Epithelial cell of esophagus (primary cell): ENCODE measurements around the gene TRAPPC2.

Experiments
- DNase-seq: peaks from one replicate; pipeline ENCODE4 v3.0.0; 2010; ENCODE audit warnings: low read depth
- H3K4me3 ChIP-seq: 2 replicates; pipeline ENCODE4 v1.5.1; 2011; ENCODE audit warnings: mild to moderate bottlenecking, low read length, control low read depth
- TF ChIP-seq, protein P1 (sequence below): IDR thresholded peaks from 2 replicates; pipeline ENCODE4 v1.5.1; 2011; ENCODE audit warnings: low read depth, mild to moderate bottlenecking, low read length, control low read depth, inconsistent platforms; ENCODE audit not compliant: insufficient read depth; ENCODE audit errors: missing control alignments

TRAPPC2 gene

DNA sequence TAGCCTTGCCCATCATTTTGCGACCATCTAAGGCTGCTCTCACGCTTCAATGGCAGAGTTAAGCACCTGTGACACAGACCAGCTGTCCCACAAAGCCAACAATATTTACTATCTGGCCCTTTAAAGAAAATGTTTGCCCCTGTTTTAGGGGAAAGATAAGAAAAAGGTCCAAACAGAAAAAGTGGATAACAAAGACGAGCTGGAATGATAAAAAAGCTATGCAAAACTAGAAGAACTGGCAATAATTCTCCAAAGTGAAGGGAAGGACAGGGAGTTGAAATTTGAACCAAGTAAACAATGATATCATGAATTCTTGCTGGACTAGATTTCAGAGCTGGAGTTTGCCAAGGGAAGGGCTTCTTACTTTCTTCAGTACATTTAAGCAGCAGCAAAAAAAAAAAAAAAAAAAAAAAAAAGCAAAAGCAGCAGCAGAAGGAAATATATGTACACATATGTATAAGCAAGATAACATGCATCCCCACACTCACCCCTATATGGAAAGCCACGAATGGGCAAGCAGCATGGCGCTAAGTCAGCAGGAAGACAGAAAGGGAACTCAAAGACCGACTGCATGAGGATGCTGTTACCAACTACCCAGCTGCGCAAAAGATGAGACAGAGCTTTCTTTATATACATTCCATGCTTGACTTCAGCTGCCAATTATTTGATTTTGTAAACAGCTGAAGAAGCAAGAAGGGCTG is 12.5 kb downstream of the TRAPPC2 start:
- TF ChIP-seq, protein P1, sequence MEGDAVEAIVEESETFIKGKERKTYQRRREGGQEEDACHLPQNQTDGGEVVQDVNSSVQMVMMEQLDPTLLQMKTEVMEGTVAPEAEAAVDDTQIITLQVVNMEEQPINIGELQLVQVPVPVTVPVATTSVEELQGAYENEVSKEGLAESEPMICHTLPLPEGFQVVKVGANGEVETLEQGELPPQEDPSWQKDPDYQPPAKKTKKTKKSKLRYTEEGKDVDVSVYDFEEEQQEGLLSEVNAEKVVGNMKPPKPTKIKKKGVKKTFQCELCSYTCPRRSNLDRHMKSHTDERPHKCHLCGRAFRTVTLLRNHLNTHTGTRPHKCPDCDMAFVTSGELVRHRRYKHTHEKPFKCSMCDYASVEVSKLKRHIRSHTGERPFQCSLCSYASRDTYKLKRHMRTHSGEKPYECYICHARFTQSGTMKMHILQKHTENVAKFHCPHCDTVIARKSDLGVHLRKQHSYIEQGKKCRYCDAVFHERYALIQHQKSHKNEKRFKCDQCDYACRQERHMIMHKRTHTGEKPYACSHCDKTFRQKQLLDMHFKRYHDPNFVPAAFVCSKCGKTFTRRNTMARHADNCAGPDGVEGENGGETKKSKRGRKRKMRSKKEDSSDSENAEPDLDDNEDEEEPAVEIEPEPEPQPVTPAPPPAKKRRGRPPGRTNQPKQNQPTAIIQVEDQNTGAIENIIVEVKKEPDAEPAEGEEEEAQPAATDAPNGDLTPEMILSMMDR: no peak
- no peak overlapping the region for H3K4me3 ChIP-seq
- peak; percentile 36 for DNase-seq

DNA sequence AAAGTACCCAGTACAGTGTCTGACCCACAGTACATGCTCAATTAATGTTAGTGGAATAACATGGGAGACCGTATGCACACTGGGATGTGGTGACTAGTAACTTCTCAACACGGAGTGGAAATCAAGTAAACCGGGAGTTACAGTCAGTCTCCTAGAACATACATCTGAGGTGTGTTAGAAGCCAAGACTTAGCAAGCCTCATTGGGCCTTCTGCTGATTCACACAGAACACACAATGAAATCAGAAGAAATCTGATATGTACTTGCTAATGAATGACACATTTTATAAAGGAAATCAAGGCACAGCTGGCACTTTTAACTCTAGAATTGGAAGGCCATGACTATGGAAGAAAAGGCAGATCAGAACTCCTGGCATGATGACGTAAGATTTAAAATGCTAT is 13.0 kb downstream of the TRAPPC2 start:
- DNase-seq: no peak
- H3K4me3 ChIP-seq: no peak overlapping the region
- TF ChIP-seq, protein P1: no peak

DNA sequence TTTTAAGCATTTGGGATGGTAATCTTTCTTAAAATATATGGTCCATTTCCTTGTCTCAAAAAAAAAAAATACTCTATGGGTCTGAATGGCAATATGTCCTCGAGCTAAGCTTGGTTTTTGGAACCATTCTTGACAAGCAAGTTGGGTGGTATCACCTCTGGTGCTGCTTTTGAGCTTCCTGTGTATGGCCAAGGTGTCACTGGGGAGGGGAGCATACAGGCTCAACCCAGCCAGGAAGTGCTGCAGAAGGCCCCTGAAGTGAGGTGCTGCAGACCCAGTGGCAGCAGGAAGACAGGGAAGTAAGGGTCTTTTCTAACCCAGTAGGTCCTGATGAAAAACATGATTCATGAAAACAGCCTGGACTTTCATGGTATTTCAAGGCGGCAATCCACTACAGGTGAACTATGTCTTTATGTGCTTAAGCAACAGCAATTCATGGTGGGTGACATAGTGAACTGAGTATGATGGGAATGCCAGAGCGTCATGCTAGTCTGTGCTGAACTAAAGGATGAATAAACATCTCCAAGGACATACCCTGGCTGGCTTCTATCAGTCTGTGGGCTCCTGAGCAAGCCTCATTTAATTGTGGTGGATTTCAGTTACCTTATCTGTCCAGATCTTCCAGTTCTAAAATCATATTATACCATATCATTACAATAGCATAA is 15.1 kb downstream of the TRAPPC2 start:
- TF ChIP-seq, protein P1: no peak
- H3K4me3 ChIP-seq: no peak overlapping the region
- no peak for DNase-seq

DNA sequence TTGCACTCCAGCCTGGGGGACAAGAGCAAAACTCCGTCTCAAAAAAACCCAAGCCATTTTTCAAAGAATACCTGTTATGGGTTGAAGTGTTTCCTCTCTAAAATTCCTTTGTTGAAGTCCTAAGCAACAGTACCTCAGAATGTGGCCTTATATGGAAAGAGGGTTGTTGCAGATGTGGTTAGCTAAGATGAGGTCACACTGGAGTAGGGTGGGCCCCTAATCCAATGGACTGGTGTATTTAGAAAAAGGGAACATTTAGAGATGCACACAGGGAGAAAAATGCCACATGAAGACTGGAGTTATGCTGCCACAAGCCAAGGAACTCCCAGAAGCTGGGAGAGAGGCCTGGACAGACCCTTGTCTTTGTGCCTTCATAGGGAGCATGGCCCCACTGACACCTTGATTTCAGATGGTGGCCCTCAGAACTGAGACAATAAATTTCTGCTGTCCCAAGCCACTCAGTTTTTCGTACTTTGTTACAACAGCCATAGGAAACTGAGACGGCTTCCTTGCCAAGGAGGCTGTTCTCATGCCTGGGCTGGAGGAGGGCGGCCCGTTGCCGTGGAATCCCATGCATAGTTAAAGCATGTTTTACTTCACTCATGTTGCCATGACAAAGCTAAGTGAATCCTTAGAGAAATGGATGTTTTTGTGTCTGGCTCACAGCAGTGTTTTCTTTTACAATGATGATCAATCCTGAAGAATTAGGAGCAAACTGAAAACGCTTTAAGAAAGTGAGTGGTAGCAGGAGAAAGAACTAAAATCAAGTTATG is 16.5 kb downstream of the TRAPPC2 start:
- TF ChIP-seq, protein P1: no peak
- DNase-seq: no peak
- H3K4me3 ChIP-seq: no peak overlapping the region

DNA sequence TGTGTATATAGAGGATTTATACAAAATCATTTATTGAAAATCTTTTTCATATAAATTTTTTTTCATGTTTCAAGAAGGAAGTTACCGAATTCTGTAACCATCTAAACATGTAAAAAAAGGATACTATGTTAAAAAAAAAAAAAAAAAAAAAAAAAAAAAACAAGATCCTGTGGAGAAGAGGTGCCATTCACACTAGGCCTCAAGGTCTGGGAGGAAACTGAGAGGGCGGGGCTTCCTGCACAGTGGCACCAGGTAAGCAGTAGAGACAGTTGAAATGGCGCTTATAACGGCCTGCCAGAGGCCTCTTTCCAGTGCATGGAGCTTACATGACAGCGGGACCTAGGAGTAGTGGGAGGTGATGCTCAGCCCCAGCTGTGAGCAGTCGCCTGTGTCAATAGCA is 17.5 kb downstream of the TRAPPC2 start:
- DNase-seq: no peak
- TF ChIP-seq, protein P1: no peak
- H3K4me3 ChIP-seq: no peak overlapping the region

DNA sequence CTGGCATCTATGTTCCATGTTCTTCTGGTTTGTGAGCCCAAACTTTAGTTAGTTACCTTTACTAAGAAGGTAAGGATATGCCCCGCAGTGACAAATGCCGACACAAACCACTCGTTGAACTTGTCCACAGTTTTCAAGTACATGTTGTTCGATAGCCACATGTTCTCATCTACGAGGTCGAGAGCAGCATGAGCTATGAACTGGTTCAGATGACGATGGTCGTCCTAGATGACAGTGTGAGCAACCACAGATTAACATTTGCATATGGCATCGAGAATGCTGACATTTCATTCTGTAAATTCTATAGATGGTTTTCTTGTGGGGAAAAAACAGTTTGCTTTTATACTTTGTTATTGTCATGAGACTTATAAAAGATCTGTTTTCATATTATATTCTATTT is 18.0 kb downstream of the TRAPPC2 start:
- DNase-seq: no peak
- TF ChIP-seq, protein P1: no peak
- H3K4me3 ChIP-seq: no peak overlapping the region
